Prostate gland (tissue), 2 donors: ENCODE measurements around the gene BMPR2. TPM values are rescaled to one million over a fixed set of nuclear protein-coding genes. Genes with fewer than 3 reads are reported as not detected.

ENCODE experiments used
- DNase-seq: peaks from one replicate; pipeline ENCODE4 v3.0.0-alpha.2; 2019; ENCODE audit warnings: low spot score
- H3K27ac ChIP-seq, 2 donors: fragments of 200-600 bp; sonication (generic); 2 replicates each; pipeline ENCODE4 v1.5.1; 2017 to 2019
- H3K27me3 ChIP-seq: fragments of 200-600 bp; sonication (generic); replicated peaks from 2 replicates; pipeline ENCODE4 v1.5.1; 2019; ENCODE audit not compliant: insufficient read depth
- H3K36me3 ChIP-seq, 2 donors: fragments of 200-600 bp; sonication (generic); 1 replicate in 1 of 2; 2 replicates in 1 of 2; pipeline versions ENCODE4 v1.5.1 to v1.8.1; 2017 to 2019
- H3K4me1 ChIP-seq: fragments of 200-600 bp; sonication (generic); replicated peaks from 2 replicates; pipeline ENCODE4 v1.5.1; 2019
- H3K4me3 ChIP-seq, 2 donors: fragments of 200-600 bp; sonication (generic); 2 replicates each; pipeline ENCODE4 v1.5.1; 2017 to 2019
- H3K9me3 ChIP-seq: fragments of 200-600 bp; sonication (generic); 2 replicates; pipeline ENCODE4 v1.5.1; 2017
- POLR2A ChIP-seq: fragments of 450-650 bp; IDR thresholded peaks from one replicate; pipeline ENCODE4 v1.6.1; 2016; ENCODE audit warnings: antibody characterized with exemption, mild to moderate bottlenecking
- POLR2AphosphoS5 ChIP-seq: sonication (generic); formaldehyde crosslinking; IDR thresholded peaks from one replicate; pipeline ENCODE4 v1.6.1; 2017; ENCODE audit warnings: antibody characterized with exemption
- WGBS: methylation state at CpG from one replicate; pipeline ENCODE4 v1.1.5; 2018; 5-methylcytosine and 5-hydroxymethylcytosine counted together
- intact Hi-C: fragments of 100-400 bp; cut with DNase I; formaldehyde crosslinking; loops from one replicate; pipeline ENCODE4 v1.14.2; 2022
- total RNA-seq, 2 donors: library from RNA; depleted of rRNA; stranded (reverse); fragments of >200 nt; gene quantifications; one replicate each; pipeline ENCODE4 v1.1.0, GENCODE V29; 2016
- TF ChIP-seq, protein P1 (sequence below), 4 experiments: fragments of 200-600 bp in 2 of 4; fragments of 450-650 bp in 2 of 4; sonication (generic) in 2 of 4; IDR thresholded peaks; 1 replicate in 3 of 4; 2 replicates in 1 of 4; pipeline ENCODE4 v1.5.1; 2016 to 2019; ENCODE audit warnings: antibody characterized with exemption in 4 of 4, mild to moderate bottlenecking in 2 of 4, moderate library complexity in 2 of 4

BMPR2 gene
- total RNA-seq, 2 donors from 2014 or later, result 41.1 to 69.9 TPM

- Histone ChIP-seq H3K9me3 (no peaks in the 10 kb centered on the region), H3K27me3 (no peaks in the 10 kb centered on the region), H3K36me3 (no peaks in the 10 kb centered on the region), H3K4me1 (no peaks in the 10 kb centered on the region), H3K27ac (no peak overlapping the region), H3K4me3 (no peak overlapping the region)
- DNase-seq, result no peak
- intact Hi-C loops, result no loop called here
- TF ChIP-seq POLR2AphosphoS5, result no peak
- TF ChIP-seq POLR2A, result no peak
- TF ChIP-seq, protein P1, sequence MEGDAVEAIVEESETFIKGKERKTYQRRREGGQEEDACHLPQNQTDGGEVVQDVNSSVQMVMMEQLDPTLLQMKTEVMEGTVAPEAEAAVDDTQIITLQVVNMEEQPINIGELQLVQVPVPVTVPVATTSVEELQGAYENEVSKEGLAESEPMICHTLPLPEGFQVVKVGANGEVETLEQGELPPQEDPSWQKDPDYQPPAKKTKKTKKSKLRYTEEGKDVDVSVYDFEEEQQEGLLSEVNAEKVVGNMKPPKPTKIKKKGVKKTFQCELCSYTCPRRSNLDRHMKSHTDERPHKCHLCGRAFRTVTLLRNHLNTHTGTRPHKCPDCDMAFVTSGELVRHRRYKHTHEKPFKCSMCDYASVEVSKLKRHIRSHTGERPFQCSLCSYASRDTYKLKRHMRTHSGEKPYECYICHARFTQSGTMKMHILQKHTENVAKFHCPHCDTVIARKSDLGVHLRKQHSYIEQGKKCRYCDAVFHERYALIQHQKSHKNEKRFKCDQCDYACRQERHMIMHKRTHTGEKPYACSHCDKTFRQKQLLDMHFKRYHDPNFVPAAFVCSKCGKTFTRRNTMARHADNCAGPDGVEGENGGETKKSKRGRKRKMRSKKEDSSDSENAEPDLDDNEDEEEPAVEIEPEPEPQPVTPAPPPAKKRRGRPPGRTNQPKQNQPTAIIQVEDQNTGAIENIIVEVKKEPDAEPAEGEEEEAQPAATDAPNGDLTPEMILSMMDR (IDR thresholded peaks at IDR 0.05), result no peak
- 95% methylated on average over 2 of the region's 2 CpGs for WGBS
Measured at GRCh38 chr2:202599105-202599504, 223.0 kb downstream of the BMPR2 start.

DNA sequence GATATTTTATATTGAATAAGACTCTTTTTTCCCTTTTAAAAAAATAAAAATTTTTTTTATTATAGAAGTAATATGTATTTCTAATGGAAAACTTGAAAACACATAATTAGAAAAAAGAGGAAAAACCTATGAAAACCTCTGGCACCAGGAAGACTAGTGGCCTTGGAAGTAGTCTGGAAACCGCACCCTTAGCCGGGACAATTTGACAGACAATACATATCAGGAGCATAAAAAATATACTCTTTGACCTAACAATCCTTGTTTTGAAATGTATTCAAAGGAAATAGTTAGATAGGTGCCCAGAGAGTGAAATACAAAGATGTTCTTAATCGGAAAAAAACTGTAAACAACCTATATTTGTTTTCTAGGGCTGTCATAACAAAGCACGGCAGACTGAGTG lies 223.8 kb downstream of the BMPR2 start:
- no peaks in the 10 kb centered on the region for H3K27me3 ChIP-seq
- no peak overlapping the region for H3K4me3 ChIP-seq
- H3K27ac ChIP-seq, result no peak overlapping the region
- H3K4me1 ChIP-seq, result no peaks in the 10 kb centered on the region
- no peaks in the 10 kb centered on the region for H3K36me3 ChIP-seq
- intact Hi-C loops, result no loop called here
- DNase-seq, result no peak
- no peaks in the 10 kb centered on the region for H3K9me3 ChIP-seq
- TF ChIP-seq, protein P1 (IDR thresholded peaks at IDR 0.05), result no peak
- TF ChIP-seq POLR2AphosphoS5 (no peak), POLR2A (no peak)
- 81% methylated on average over 4 of the region's 4 CpGs for WGBS

- 81% methylated on average over 4 of the region's 4 CpGs for WGBS
- TF ChIP-seq POLR2A (no peak), POLR2AphosphoS5 (no peak)
- TF ChIP-seq, protein P1 (IDR thresholded peaks at IDR 0.05), result no peak
- Histone ChIP-seq H3K27ac (no peak overlapping the region), H3K4me3 (no peak overlapping the region), H3K4me1 (no peaks in the 10 kb centered on the region), H3K9me3 (no peaks in the 10 kb centered on the region), H3K36me3 (no peaks in the 10 kb centered on the region), H3K27me3 (no peaks in the 10 kb centered on the region)
- intact Hi-C loops, result no loop called here
- no peak for DNase-seq
Measured at GRCh38 chr2:202604699-202605098, 228.6 kb downstream of the BMPR2 start.

- DNase-seq, result no peak
Measured at GRCh38 chr2:202605174-202605573, 229.0 kb downstream of the BMPR2 start.

More at GRCh38 chr2:202605174-202605573, 229.0 kb downstream of the BMPR2 start:
- Histone ChIP-seq H3K4me1 (no peaks in the 10 kb centered on the region), H3K4me3 (no peak overlapping the region), H3K27me3 (no peaks in the 10 kb centered on the region), H3K36me3 (no peaks in the 10 kb centered on the region), H3K27ac (no peak overlapping the region), H3K9me3 (no peaks in the 10 kb centered on the region)
- no peak for TF ChIP-seq POLR2A
- TF ChIP-seq, protein P1 (IDR thresholded peaks at IDR 0.05), result no peak
- TF ChIP-seq POLR2AphosphoS5, result no peak
- 91% methylated on average over 1 of the region's 1 CpG for WGBS
- intact Hi-C loops, result no loop called here
